ENCODE results near the gene SLC16A8. TPM values are rescaled to one million over a fixed set of nuclear protein-coding genes. Genes with fewer than 3 reads are reported as not detected.
A peak's percentile ranks its signal among the peaks of the same experiment; 100 is the strongest.

The SLC16A8 gene
- total RNA-seq, 2 donors from 2014 or later: 0.57 to 1.1 TPM

DNA sequence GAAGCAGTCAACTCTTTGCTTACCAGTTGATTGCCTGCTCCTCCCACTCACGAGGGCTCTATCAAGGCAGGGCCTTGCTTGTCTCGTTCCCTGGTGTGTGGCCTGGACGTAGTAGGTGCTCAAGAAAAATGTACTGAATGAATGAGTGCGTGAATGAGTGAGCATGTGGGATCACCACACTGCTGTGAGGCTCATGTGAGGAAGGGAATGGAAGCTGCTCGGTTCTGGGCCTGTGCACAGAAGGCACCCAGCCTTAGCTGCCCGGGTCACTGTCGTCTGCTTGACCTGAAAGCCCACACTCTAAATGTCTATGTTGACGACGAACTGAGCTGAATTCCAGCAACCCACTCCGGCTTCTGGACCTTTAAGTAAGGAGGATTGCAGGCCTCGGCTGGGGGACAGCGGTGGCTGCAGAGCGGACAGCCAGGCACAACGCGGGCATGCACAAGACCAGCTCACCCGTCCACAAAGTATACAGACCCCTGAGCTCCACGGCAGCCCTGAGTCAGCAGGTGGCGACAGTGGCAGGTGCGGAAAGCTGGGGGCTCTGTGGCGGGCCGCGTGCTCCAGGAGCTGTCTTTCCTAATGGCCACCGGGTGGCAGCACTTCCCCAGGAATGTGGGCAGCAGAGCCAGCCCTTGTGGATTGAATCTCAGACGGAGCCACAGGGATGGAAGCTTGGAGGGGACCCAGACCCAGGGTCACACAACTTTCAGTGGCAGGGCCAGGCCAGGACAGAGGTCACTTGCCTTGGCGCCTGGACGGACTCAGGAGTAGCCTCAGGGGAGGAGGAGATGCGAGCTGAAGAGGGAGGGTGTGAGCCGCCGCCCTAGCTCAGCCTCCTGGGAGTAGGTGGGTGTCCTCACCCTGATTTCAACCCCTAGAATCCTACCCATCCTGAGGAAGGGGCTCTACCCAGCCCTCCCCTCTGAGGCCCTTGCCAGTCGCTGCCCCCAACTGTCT is 31.8 kb downstream of the SLC16A8 start:
- H3K4me3 Mint-ChIP-seq: no peak overlapping the region
- WGBS, 2 experiments (ENCODE audit: insufficient coverage in 1 of 2, insufficient read length in 1 of 2): 38 to 50% methylated on average over 22 to 27 of the region's 30 CpGs
- no peaks in the 10 kb centered on the region for H3K9me3 Mint-ChIP-seq

DNA sequence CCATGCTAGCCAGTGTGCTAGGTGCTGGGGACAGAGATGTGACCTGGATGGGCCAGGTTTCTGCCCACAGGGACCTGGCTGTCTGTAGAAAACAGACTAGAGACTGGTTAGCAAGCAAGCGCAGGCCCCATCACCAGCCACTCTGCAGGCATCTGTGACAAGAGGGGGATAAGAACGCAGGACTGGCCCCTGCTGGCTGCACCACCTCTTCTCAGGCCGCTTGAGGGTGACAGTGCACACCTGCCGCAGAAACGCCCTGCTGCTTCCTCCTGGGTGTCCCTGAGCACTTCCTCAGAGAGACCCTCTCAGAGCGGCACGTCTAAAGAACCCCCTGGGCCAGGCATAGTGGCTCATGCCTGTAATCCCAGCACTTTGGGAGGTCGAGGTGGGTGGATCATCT is 32.7 kb downstream of the SLC16A8 start:
- Histone ChIP-seq H3K9me3 (ENCODE audit: control insufficient read depth, low read length) (no peaks in the 10 kb centered on the region), H3K27me3 (ENCODE audit: control insufficient read depth, insufficient read depth, low read length, poor library complexity, severe bottlenecking) (no peaks in the 10 kb centered on the region), H3K9ac (ENCODE audit: extremely low read depth, low read length, poor library complexity, severe bottlenecking) (no peak overlapping the region), H3K4me1 (ENCODE audit: control insufficient read depth, insufficient read depth, low read length) (peaks cover 6% of the 10 kb centered on the region), H3K4me3 (ENCODE audit: low read length) (no peak overlapping the region), H3K27ac (ENCODE audit: low read depth, low read length) (no peak overlapping the region), H3K36me3 (ENCODE audit: control insufficient read depth, insufficient read depth, low read length) (no peaks in the 10 kb centered on the region)
- H3K27me3 Mint-ChIP-seq (ENCODE audit: insufficient read depth): peaks cover 11% of the 10 kb centered on the region
- TF ChIP-seq, protein P1, sequence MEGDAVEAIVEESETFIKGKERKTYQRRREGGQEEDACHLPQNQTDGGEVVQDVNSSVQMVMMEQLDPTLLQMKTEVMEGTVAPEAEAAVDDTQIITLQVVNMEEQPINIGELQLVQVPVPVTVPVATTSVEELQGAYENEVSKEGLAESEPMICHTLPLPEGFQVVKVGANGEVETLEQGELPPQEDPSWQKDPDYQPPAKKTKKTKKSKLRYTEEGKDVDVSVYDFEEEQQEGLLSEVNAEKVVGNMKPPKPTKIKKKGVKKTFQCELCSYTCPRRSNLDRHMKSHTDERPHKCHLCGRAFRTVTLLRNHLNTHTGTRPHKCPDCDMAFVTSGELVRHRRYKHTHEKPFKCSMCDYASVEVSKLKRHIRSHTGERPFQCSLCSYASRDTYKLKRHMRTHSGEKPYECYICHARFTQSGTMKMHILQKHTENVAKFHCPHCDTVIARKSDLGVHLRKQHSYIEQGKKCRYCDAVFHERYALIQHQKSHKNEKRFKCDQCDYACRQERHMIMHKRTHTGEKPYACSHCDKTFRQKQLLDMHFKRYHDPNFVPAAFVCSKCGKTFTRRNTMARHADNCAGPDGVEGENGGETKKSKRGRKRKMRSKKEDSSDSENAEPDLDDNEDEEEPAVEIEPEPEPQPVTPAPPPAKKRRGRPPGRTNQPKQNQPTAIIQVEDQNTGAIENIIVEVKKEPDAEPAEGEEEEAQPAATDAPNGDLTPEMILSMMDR (conservative IDR thresholded peaks at IDR 0.05): peak; percentile 30
- H3K36me3 Mint-ChIP-seq (ENCODE audit: low read depth): no peaks in the 10 kb centered on the region
- DNase-seq: no peak
- no peak overlapping the region for H3K4me3 Mint-ChIP-seq
- 81 to 93% methylated on average over 5 to 8 of the region's 8 CpGs for WGBS, 2 experiments (ENCODE audit: insufficient coverage in 1 of 2, insufficient read length in 1 of 2)
- H3K27ac Mint-ChIP-seq: no peak overlapping the region
- no peaks in the 10 kb centered on the region for H3K9me3 Mint-ChIP-seq
- no peaks in the 10 kb centered on the region for H3K4me1 Mint-ChIP-seq

More for the DNA sequence above, 31.8 kb downstream of the SLC16A8 start:
- TF ChIP-seq, protein P1 (conservative IDR thresholded peaks at IDR 0.05): peak; percentile 99
- Histone ChIP-seq H3K27ac (ENCODE audit: low read depth, low read length) (no peak overlapping the region), H3K4me3 (ENCODE audit: low read length) (no peak overlapping the region), H3K27me3 (ENCODE audit: control insufficient read depth, insufficient read depth, low read length, poor library complexity, severe bottlenecking) (no peaks in the 10 kb centered on the region), H3K9me3 (ENCODE audit: control insufficient read depth, low read length) (no peaks in the 10 kb centered on the region), H3K4me1 (ENCODE audit: control insufficient read depth, insufficient read depth, low read length) (peaks cover 6% of the 10 kb centered on the region), H3K36me3 (ENCODE audit: control insufficient read depth, insufficient read depth, low read length) (no peaks in the 10 kb centered on the region), H3K9ac (ENCODE audit: extremely low read depth, low read length, poor library complexity, severe bottlenecking) (no peak overlapping the region)
- Mint-ChIP-seq H3K36me3 (ENCODE audit: low read depth) (no peaks in the 10 kb centered on the region), H3K27me3 (ENCODE audit: insufficient read depth) (peaks cover 11% of the 10 kb centered on the region), H3K27ac (peak overlapping the region; percentile 74), H3K4me1 (no peaks in the 10 kb centered on the region)
- peak; percentile 96 for DNase-seq

DNA sequence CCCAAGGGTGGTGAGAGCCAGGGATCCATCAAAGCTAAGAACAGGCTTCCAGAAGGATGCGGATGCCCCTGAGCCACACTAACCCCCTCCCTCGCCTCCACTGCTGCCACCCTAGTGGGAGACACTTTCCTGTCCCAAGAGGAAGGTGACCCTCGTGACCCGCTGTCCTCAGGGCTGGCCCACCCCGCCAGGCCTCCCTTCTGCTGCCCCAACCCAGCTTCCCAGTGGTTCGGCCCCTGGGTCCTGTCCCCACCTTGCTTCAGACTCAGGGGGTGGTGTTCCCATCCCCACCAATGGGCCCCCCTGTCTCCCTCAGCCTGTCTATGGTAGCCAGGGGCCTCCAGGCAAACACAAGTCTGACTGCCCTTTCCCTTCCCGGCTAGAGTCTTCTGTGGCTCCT is 33.3 kb downstream of the SLC16A8 start:
- H3K4me3 ChIP-seq (ENCODE audit: low read length): no peak overlapping the region
- Mint-ChIP-seq H3K27me3 (ENCODE audit: insufficient read depth) (peaks cover 11% of the 10 kb centered on the region), H3K9me3 (no peaks in the 10 kb centered on the region), H3K27ac (no peak overlapping the region), H3K36me3 (ENCODE audit: low read depth) (no peaks in the 10 kb centered on the region), H3K4me1 (no peaks in the 10 kb centered on the region), H3K4me3 (no peak overlapping the region)
- H3K36me3 ChIP-seq (ENCODE audit: control insufficient read depth, insufficient read depth, low read length): no peaks in the 10 kb centered on the region
- no peak for DNase-seq
- no peaks in the 10 kb centered on the region for H3K9me3 ChIP-seq (ENCODE audit: control insufficient read depth, low read length)
- H3K27ac ChIP-seq (ENCODE audit: low read depth, low read length): no peak overlapping the region
- no peak overlapping the region for H3K9ac ChIP-seq (ENCODE audit: extremely low read depth, low read length, poor library complexity, severe bottlenecking)
- 94 to 100% methylated on average over 1 to 7 of the region's 7 CpGs for WGBS, 2 experiments (ENCODE audit: insufficient coverage in 1 of 2, insufficient read length in 1 of 2)
- no peaks in the 10 kb centered on the region for H3K27me3 ChIP-seq (ENCODE audit: control insufficient read depth, insufficient read depth, low read length, poor library complexity, severe bottlenecking)
- TF ChIP-seq, protein P1 (conservative IDR thresholded peaks at IDR 0.05): no peak
- peaks cover 6% of the 10 kb centered on the region for H3K4me1 ChIP-seq (ENCODE audit: control insufficient read depth, insufficient read depth, low read length)

Measured in endodermal cell (in vitro differentiated cells).